GM21619 (cell line): Measurements from ENCODE around the gene CCDC183.
"Not testable (repeated sequence)": the region's sequence is repeated elsewhere in the genome, so short reads cannot be mapped to it uniquely, and the experiment has no call there.

ENCODE experiments used
- ATAC-seq: cut with Tn5 transposase; IDR thresholded peaks from one replicate; pipeline ENCODE4 v1.9.1; 2021; ENCODE audit not compliant: unreplicated experiment

Gene CCDC183

DNA sequence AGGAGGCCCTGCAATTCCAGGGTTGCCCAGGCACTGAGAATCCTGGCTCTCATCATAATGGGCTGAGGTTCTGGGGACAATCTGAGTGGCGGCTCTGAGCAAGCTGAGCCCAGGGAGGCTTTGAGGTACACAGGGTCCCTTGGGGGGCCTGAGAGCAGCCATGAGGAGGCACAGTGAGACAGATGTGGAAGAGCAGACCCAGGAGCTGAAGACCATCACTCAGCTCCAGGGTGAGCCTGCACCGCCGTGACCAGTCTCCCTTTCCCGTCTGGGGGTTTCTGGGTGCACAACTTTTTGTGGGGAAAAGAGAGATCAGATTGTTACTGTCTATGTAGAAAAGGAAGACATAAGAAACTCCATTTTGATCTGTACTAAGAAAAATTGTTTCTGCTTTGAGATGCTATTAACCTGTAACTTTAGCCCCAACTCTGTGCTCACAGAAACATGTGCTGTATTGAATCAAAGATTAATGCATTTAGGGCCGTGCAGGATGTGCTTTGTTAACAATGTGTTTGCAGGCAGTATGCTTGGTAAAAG is at the start of gene CCDC183:
TSS of gene CCDC183 (plus strand) at position 101 of the 537 bp plus-strand sequence. CDS start at position 161, 60 bp downstream.
- ATAC-seq: no peak

DNA sequence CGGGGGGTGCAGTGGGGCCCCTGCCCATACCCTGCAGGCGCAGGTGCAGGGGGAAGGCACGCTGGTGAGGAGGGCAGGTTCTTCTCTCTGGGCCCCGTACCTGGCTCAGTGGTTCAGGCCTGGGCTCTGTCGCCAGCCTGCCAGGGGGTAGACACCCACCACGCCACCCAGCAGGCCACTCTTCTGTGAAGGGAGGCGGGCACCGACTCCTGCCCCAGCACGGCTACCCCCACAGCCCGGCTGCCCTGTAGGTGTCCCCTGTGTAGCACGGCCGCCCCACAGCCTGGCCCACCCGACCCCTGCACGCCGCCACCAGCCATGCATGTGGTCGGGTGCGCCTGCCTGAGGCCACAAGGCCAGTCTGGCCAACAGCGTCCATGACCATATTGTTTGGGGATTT is 49.5 kb upstream of the CCDC183 start:
- ATAC-seq: no peak

DNA sequence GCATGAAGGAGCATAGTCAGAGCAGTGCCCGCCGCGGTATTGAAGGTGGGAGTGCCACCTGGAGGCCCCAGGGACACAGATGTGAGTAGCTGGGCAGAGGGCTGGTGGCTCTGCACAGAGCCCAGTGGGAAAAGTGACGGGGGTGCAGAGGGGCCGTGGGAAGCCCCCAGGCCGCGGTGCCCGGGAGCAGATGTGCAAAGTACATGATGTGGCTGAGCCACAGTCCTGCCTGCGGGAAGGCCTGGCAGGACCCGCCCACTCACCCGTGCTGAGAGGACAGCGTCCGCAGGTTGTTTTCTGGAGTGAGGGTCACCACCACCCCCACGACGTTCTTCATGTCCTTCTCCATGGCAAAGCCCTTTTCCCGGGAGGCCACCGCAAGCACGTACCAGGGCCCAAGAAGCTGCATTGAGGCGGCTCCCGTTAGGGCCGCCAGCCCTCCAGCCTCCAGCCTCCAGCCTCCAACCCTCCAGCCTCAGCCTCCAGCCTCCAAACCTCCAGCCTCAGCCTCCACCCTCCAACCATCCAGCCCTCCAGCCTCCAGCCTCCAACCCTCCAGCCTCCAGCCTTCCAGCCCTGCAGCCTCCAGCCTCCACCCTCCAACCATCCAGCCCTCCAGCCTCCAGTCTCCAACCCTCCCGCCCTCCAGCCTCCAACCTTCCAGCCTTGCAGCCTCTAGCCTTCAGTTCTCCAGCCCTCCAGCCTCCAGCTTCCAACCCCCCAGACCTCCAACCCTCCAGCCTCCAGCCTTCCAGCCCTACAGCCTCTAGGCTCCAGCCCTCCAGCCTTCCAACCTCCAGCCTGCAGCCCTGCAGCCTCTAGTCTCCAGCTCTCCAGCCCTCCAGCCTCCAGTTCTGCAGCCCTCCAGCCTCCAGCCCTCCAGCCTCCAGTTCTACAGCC is 48.7 kb upstream of the CCDC183 start:
- no peak for ATAC-seq

DNA sequence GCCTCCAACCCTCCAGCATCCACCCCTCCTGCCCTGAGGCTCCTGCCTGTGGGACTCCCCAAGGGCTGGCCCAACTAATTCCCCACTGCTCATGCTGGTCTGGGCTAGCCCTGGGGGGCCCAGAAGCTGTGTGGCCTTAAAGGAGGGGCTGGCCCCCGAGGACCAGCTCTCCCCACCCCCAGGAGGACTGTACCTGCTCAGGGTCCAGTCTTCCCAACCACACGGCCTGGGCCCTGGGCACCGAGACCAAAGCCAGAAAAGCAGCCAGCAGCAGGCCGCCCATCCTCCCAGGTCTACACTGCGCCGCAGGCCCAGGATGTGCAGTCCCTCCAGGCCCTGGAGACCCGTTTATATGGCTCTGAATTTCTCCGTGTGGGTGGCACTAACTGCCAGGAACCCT is 47.9 kb upstream of the CCDC183 start, which contains the start of gene LCN6:
TSS of gene LCN6 (minus strand) at position 325 of the 400 bp plus-strand sequence. CDS start at position 283, 42 bp downstream.
- ATAC-seq: no peak

DNA sequence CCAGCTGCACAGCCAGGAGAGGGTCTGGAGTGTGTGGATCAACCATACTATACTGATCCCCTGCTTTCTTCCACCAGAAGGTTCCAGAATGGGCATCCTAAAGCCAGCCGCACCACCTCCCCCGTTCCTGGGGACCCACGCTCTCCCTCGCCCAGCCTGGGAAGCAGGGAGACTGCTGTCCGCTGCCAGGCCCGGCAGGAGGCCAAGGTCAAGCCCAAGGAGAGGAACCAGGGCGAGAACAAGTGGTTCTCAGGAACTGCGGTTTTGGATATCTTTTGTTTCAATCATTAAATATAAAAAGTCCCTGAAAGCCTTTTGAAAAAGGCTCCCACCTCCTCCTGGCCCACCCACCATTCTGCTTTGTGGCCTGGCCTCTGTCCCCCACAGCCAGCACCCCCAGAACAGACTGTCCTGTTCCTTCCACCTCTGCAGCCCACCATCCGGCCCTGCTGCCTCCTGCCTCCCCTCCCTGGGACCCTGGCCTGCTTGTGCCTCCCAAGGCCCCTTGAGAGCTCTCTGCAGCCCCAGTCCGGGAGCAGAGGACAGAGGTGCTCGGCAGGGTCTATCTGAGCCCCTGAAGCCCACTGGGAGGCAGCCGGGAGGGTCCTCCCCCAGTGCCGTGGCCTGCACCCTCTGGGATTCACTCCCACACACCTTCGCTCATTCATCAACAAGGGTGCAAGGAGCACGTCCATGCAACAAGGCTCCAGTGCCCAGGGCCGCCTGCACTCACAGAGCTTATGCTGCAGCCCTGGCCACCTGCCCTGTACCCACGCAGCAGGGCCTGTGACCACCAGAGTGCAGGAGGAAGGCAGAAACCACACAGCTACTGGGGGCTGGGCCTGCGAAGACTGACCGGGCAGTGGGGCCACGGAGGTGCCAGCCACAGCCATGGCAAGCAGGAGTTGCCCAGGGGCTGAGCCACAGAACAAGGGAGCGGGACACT is 47.2 kb upstream of the CCDC183 start:
- no peak for ATAC-seq

DNA sequence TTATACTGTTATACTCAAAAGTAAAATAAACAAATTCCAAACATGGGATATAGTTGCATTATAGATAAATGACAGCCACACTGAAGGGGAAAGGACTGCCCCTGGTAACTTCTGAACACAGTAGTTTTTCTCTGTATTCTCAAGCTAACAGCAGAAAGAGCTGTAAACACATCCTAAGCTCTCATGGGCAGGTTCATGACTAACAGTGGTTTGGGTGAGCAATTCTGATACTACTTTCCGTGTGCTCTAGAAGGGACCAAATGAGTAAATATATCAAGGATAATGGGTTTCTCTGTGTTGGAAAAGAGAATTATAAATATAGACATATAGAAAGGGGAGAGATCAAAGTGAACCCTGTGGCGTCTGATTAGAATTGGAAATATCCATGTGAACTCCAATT is 45.6 kb upstream of the CCDC183 start:
- no peak for ATAC-seq

DNA sequence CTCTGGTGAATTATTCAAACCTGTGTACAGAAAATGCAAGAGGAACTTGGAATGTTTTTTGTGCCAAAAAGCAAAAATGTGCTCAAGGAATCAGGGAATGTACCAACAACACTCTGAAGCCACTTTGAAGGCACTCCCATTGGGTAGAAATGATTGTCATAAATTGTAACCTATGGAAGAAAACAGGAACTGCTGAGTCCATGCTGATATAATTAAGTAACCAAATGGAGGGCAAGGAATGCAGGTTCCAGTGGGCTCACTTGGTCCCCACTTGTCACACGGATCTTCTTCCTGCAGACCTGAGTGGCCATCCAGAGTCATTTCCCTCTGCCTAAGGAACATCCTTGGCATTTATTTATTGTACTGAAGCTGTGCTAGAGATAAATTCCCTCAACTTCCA is 44.9 kb upstream of the CCDC183 start:
- ATAC-seq: no peak

DNA sequence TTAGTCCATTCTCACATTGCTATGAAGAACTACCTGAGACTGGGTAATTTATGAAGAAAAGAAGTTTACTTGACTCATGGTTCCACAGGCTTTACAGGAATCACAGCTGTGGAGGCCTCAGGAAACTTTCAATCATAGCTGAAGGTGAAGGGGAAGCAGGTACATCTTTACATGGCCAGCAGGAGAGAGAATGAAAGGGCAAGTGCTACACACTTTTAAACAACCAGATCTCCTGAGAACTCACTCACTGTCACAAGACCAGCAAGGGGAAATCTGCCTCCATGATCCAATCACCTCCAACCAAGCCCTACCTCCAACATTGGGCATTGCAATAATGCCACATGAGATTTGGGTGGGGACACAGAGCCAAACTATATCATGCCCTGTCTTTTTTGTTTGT is 44.3 kb upstream of the CCDC183 start:
- ATAC-seq: no peak

DNA sequence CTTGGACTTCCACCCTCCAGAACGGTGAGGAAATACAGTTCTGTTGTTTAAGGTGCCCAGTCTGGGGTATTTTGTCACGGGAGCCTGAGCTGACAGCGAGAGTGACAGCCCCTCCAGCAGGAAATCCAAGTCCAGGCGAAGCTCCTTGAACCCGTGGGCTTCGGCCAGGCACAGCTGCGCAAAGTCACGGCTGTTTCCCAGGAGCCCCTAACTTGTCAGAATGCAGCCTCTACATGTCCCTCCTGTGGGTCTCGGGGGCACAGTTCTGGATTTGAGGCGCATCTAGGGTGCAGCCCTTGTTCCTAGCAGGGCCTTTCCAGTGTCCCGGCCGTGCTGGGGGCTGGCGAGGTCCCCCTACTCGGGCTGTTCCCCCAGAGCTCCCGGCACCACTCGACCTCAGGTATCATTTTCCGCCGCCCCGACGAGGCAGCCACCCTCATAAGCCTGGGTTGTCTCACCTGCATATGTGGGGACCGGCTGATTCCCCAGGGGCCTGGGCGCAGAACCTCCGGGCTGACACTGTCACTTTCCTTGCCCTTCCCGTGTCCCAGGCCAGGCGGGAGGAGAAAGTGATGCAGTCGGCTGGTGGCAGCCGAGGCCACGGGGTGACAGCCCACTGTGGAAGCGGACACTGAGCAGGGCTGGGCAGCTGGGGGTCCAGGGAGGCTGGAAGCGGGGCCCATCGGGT is 42.6 kb upstream of the CCDC183 start:
- no peak for ATAC-seq

DNA sequence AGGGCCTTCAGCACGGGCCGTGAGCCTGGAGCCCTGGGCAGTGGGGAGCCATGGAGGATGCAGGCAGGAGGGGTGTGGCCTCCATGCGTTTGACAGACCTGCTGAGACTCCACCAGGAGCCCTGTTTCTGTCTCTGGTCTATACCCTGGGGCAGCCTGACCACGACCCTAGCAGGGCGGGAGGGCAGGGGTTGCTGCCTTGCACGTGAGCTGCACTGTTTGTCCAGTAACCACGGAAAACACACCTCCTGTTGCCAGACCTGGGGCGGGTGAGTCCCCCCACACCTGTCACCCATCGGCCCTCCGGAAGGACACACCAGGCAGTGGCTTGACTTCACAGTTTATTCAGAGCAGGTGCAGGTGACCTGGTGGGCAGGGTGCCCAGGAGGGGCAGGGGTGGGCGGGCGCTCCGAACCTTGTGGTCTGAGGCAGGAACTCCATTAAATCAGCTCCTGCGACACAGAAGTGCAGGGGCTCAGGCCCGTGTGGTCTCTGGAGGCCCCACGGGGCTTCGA is 42.0 kb upstream of the CCDC183 start:
- ATAC-seq: no peak

DNA sequence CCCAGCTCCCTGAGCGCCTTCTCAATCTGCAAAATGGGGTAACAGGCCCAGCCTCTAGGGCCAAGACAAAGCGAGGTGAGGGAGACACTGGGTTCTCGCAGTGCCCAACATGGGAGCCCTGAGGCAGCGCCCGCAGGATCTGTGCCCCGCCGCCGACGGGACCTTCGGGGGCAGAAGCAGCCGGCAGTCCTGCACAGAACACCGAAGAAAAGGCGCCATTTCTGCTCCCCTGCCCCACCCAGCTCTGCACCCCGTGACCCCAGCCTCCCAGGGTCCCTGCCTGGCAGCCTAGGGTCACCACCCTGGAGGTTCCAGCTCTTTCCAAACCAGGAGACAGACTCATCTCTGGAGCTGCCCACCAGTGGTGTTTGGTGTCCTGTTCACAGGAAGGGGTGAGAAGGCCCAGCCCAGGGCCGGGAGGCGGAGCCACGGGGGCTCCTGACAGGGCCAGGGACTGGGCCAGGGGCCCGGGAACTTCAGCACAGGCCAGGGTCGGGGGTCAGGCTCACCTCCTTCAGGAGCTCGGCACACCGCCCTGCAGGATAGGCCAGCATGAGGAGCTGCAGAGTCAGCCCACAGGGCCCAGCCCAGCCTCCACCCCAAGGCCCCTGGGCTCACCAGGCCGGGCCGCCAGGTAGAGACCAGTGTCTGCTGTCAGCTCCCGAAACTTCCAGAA is 41.4 kb upstream of the CCDC183 start:
- ATAC-seq: no peak

DNA sequence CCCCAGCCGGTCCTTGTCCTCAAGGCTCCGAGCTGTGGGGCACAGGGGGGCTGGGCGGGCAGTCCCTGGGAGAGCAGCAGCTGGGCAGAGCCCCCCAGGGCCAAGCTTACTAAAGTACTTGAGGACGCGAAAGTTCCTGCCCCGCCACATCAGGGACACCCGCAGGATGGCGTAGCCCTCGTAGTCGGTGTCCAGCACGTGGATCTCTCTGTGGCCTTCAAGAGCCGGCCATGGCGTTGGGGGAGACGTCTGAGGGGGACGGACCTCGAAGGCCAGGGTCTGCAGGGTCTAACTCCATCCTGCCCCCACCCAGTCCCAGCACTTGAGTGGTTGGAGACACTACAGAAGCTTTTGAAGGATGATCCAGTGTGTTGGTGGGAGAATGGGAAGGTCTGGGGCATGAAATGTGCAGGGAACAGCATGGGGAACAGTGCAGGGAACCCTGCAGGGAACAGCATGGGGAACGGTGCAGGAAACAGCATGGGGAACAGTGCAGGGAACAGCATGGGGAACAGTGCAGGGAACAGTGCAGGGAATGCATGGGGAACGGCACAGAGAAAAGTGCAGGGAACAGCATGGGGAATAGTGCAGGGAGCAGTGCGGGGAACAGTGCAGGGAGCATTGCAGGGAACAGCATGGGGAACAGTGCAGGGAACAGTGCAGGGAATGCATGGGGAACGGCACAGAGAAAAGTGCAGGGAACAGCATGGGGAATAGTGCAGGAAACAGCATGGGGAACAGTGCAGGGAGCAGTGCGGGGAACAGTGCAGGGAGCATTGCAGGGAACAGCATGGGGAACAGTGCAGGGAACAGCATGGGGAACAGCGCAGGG is 40.6 kb upstream of the CCDC183 start:
- ATAC-seq: not testable (repeated sequence)

DNA sequence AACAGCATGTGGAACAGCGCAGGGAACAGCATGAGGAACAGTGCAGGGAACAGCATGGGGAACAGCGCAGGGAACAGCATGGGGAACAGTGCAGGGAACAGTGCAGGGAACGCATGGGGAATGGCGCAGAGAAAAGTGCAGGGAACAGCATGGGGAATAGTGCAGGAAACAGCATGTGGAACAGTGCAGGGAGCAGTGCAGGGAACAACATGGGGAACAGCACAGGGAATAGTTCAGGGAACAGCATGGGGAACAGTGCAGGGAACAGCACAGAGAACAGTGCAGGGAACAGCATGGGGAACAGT is 40.1 kb upstream of the CCDC183 start:
- ATAC-seq: no peak

DNA sequence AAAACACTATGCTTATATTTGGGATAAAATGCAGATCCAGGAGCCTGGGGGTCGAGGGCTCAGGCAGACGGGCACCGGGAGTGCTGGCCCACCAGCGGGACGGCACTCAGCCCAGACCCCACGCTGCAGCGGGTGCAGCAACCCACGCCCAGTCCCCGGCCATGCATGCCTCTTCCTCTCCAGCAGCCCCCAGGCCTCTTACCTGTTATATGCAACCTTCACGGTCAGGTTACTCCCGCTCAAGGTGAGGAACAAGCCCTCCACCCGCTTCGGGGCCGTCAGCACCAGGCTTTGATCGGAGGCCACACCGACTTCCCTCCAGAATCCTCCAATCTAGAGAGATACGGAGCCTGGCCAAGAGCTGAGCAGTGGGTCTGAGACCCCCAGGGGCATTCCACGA is 39.3 kb upstream of the CCDC183 start:
- no peak for ATAC-seq

DNA sequence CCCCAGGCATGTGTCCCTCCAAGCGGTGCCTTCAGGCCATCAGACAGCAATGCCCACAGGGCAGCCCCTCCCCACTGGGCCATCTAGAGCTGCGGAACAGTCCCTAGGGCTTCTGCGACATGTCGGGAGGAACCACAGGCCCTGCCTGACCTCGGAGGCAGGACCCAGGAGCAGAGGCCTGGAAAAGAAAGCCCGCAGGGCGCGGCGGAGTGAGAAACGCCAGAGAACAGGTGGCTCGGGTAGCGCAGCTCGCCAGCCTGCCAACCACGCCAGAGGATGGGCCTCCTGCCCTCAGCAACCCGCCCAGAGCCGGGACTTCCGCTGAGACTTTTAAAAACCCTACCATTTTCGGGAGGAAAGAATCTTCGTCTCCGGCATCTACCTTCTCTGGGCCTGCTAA is 38.8 kb upstream of the CCDC183 start:
- no peak for ATAC-seq

DNA sequence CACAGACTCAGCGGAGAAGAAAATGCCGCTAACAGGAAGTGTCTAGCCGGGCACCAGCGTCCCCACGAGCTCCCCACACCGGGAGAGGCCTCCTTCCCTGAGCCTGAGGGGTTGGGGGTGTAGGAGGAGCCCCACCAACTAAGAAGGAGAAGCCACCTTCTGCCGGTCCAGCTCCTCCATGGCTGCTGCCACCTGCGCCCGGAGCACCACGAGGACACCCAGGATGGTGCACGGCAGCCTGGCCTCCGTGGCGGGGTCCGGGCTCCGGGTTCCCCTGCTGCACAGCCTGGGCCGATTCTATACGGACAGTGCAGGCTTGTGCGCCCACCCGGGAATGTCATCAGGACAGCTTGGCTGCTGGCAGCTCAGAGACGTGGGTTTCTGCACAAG is 38.4 kb upstream of the CCDC183 start:
- ATAC-seq: no peak

DNA sequence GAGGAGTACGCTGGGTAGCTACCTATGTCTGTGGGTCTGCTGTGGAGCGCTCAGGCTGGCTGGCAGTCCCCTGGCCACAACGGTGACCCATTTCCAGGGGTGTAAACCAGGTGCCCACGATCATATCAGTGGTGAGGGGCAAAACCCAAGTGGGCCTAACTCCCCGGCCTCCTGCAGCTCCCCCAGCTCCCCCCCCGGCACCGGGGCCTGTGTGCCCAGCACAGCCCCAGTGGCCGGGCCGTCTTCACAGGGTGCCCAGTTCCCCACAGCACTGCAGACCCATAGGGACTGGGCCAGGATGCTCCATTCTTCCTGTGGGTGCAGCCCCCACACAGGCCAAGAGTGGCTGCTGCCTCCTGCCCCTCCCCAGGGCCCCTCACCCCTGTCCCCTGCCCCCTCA is 37.1 kb upstream of the CCDC183 start:
- no peak for ATAC-seq

DNA sequence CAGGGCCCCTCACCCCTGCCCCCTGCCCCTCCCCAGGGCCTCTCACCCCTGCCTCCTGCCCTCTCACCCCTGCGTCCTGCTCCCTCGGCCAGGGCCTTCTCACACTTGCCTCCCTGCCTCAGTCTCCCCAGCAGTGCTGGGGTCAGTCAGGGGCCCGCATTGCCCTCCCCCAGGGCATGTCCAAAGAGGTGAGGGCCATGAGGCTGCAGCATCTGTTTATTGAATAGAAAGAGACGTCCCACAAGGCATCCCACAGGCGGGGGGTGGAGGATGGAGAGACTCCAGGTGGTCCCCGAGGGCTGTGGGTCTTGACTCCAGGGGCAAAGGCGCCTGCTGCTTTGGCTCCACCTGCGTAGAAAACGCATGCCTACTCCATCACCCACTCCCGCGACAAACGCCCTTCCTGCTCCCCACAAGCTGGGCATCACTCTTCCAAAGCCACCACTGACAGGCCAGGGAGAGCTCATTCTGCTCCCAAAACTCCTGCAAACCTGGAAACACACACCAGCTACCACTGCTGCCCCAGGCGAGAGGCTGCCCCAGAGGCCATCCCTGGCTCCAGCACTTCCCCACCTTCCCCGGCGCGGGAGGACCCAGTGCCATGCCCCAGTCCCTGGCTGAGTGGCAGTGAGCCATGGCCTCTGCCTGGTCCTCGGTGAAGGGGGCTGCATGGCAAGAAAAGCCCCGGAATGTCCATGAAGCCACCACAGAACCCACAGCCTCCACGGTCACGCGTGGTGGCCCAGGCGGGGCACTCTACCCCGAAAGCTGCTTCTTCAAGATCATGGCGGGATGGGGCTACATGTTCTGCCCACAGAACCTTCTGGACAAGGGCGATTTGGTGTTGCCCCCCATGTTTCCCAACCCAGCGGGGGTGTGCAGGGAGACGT is 36.5 kb upstream of the CCDC183 start:
- ATAC-seq: no peak
